Spleen (tissue), 7 donors: ENCODE measurements around the gene PPDPF.

ENCODE experiments used
- CTCF ChIP-seq, 11 experiments: fragments of 200-600 bp in 7 of 11; fragments of 450-650 bp in 4 of 11; sonication (generic) in 4 of 11; IDR thresholded peaks in 8 of 11; conservative IDR thresholded peaks in 3 of 11; 1 replicate in 7 of 11; 2 replicates in 4 of 11; pipeline versions ENCODE4 v1.4.0 to v1.8.0; 2016 to 2021; ENCODE audit warnings: antibody characterized with exemption in 11 of 11, inconsistent platforms in 4 of 11, mild to moderate bottlenecking in 1 of 11
- POLR2A ChIP-seq, 3 donors: fragments of 450-650 bp; IDR thresholded peaks; one replicate each; pipeline ENCODE4 v1.5.1; 2017; ENCODE audit warnings: antibody characterized with exemption in 3 of 3, mild to moderate bottlenecking in 1 of 3
- POLR2AphosphoS5 ChIP-seq, 3 donors: sonication (generic); formaldehyde crosslinking; IDR thresholded peaks; one replicate each; pipeline ENCODE4 v1.5.1; 2017; ENCODE audit warnings: antibody characterized with exemption in 3 of 3
- donor health status: DM: no; HTN: no; CAD: no; lungs with moderate emphysema.
- donor health status: DM: no; HTN: no; CAD: no.
- donor health status: DM: no; HTN: no; CAD: no.

- TF ChIP-seq POLR2A (IDR thresholded peaks at IDR 0.05) (no peak), CTCF (IDR thresholded peaks at IDR 0.05 in 8 of 11, conservative IDR thresholded peaks at IDR 0.05 in 3 of 11) (no peak), POLR2AphosphoS5 (IDR thresholded peaks at IDR 0.05) (peak in 1 of 3 donors; percentile 32)
Measured at GRCh38 chr20:63529861-63530787, 9.6 kb downstream of the PPDPF start.
